Mammary epithelial cell (primary cell): ENCODE data around the gene DIO1.

Experiments
- CTCF ChIP-seq, 2 donors: IDR thresholded peaks in 1 of 2; conservative IDR thresholded peaks in 1 of 2; 2 replicates each; pipeline ENCODE4 v1.5.1; 2011 to 2012; ENCODE audit warnings: inconsistent platforms in 2 of 2, low read length in 2 of 2, mild to moderate bottlenecking in 2 of 2, control low read depth in 1 of 2, low read depth in 1 of 2; ENCODE audit not compliant: insufficient read depth in 1 of 2; ENCODE audit errors: extremely low read depth in 1 of 2
- EZH2 ChIP-seq: IDR thresholded peaks from 2 replicates; pipeline ENCODE4 v1.6.1; 2012; ENCODE audit warnings: low read length, inconsistent platforms, borderline replicate concordance

- no peak for TF ChIP-seq CTCF (conservative IDR thresholded peaks at IDR 0.05 in 1 of 2, IDR thresholded peaks at IDR 0.05 in 1 of 2; ENCODE audit: extremely low read depth in 1 of 2, insufficient read depth in 1 of 2, low read depth in 1 of 2, low read length in 2 of 2)
- TF ChIP-seq EZH2, result no peak
These were observed 57.7 kb downstream of the DIO1 start for GRCh38 chr1:53951697-53952096.
